Lung (tissue), 12 donors: Measurements from ENCODE around the gene SMAD1. TPM values are rescaled to one million over a fixed set of nuclear protein-coding genes. Genes with fewer than 3 reads are reported as not detected.

ENCODE experiments used
- ATAC-seq: fragments of 200-7000 bp; cut with Tn5 transposase; one replicate; pipeline ENCODE4 v1.9.1; 2020; ENCODE audit warnings: moderate number of reproducible peaks; ENCODE audit not compliant: insufficient read depth, low FRiP score
- DNase-seq, 3 donors: peaks; one replicate each; pipeline ENCODE4 v3.0.0-alpha.2; 2013 to 2017
- H3K27ac ChIP-seq, 2 donors: one replicate each; pipeline ENCODE4 v1.5.1; 2013; ENCODE audit warnings: mild to moderate bottlenecking in 2 of 2, moderate library complexity in 2 of 2, control low read depth in 1 of 2, inconsistent platforms in 1 of 2, low read depth in 1 of 2, low read length in 1 of 2
- H3K27me3 ChIP-seq, 3 donors: one replicate each; pipeline ENCODE4 v1.5.1; 2013; ENCODE audit warnings: low read length in 2 of 3; ENCODE audit not compliant: control insufficient read depth in 3 of 3, insufficient read depth in 3 of 3
- H3K36me3 ChIP-seq, 4 donors: one replicate each; pipeline ENCODE4 v1.5.1; 2013; ENCODE audit warnings: low read length in 4 of 4, mild to moderate bottlenecking in 1 of 4, moderate library complexity in 1 of 4; ENCODE audit not compliant: control insufficient read depth in 4 of 4, insufficient read depth in 4 of 4
- H3K4me1 ChIP-seq, 5 donors: one replicate each; pipeline ENCODE4 v1.5.1; 2013; ENCODE audit warnings: low read length in 5 of 5, mild to moderate bottlenecking in 2 of 5, moderate library complexity in 1 of 5; ENCODE audit not compliant: control insufficient read depth in 5 of 5, insufficient read depth in 5 of 5
- H3K4me3 ChIP-seq: one replicate; pipeline ENCODE4 v1.5.1; 2013; ENCODE audit warnings: mild to moderate bottlenecking, control low read depth, moderate library complexity
- H3K9ac ChIP-seq, 2 donors: one replicate each; pipeline ENCODE4 v1.5.1; 2013; ENCODE audit warnings: low read length in 2 of 2, control low read depth in 1 of 2; ENCODE audit not compliant: insufficient read depth in 1 of 2
- H3K9me3 ChIP-seq, 4 donors: one replicate each; pipeline ENCODE4 v1.5.1; 2013; ENCODE audit warnings: low read length in 3 of 4, mild to moderate bottlenecking in 1 of 4, moderate library complexity in 1 of 4; ENCODE audit not compliant: control insufficient read depth in 4 of 4, insufficient read depth in 3 of 4
- WGBS, 2 donors: extraction: QIAGEN DNeasy Blood & Tissue Kit; methylation state at CpG; one replicate each; pipeline ENCODE4 v1.1.7; 2013; 5-methylcytosine and 5-hydroxymethylcytosine counted together
- polyA plus RNA-seq, 2 donors: library from polyadenylated mRNA; stranded (reverse); fragments of 200-250 nt; gene quantifications; one replicate each; pipeline ENCODE4 v1.2.1, GENCODE V29; 2013
- total RNA-seq, 2 donors: library from RNA; depleted of rRNA in 1 of 2; stranded (reverse); fragments of >200 nt in 1 of 2; gene quantifications; one replicate each; pipeline ENCODE4 v1.2.1, GENCODE V29; 2014 to 2021
- TF ChIP-seq, protein P1 (sequence below): IDR thresholded peaks from 2 replicates; pipeline ENCODE4 v1.5.1; 2012; ENCODE audit warnings: mild to moderate bottlenecking; ENCODE audit errors: control extremely low read depth, extremely low read depth
- donor health status: control.
- donor health status: control.
- donor health status: Bipolar disorder and iron deficiency.
- donor health status: healthy.
- donor health status: DM: yes; HTN: yes; CAD: no.

The SMAD1 gene
- total and polyA plus RNA-seq, 4 donors = 3.7 to 50.3 (median 19.9) TPM

GRCh38 chr4:145521282-145521681, 39.6 kb downstream of the SMAD1 start:
- 86 to 96% methylated on average over 2 of the region's 2 CpGs for WGBS, 2 donors
- Histone ChIP-seq H3K27ac (no peak overlapping the region), H3K36me3 (peaks cover 0 to 2% (median 0%) of the 10 kb centered on the region in 4 donors), H3K4me3 (no peak overlapping the region), H3K4me1 (peaks cover 0 to 23% (median 6%) of the 10 kb centered on the region in 5 donors), H3K27me3 (no peaks in the 10 kb centered on the region), H3K9ac (no peak overlapping the region), H3K9me3 (no peaks in the 10 kb centered on the region)
- TF ChIP-seq, protein P1, sequence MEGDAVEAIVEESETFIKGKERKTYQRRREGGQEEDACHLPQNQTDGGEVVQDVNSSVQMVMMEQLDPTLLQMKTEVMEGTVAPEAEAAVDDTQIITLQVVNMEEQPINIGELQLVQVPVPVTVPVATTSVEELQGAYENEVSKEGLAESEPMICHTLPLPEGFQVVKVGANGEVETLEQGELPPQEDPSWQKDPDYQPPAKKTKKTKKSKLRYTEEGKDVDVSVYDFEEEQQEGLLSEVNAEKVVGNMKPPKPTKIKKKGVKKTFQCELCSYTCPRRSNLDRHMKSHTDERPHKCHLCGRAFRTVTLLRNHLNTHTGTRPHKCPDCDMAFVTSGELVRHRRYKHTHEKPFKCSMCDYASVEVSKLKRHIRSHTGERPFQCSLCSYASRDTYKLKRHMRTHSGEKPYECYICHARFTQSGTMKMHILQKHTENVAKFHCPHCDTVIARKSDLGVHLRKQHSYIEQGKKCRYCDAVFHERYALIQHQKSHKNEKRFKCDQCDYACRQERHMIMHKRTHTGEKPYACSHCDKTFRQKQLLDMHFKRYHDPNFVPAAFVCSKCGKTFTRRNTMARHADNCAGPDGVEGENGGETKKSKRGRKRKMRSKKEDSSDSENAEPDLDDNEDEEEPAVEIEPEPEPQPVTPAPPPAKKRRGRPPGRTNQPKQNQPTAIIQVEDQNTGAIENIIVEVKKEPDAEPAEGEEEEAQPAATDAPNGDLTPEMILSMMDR = no peak
- no peak for ATAC-seq
- no peak for DNase-seq

DNA sequence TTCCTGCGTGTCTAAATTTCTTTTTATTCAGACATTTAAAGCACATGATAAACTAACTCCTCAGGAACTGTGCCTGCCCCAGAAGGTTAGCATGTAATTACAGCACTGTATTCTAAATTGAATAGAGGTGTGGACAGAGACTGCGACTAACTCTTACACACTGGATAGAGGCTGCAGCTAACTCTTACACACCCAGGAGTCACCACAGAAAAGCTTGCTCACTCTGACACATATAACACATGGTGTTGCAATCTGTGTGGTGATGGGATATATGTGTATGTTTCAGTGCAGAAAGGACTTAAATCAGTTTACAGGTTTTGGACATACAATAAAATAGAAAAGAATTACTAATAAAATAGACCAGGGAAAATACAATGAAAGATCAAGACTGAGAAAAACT, 41.5 kb downstream of the SMAD1 start:
- Histone ChIP-seq H3K9me3 (no peaks in the 10 kb centered on the region), H3K4me1 (peaks cover 0 to 19% (median 6%) of the 10 kb centered on the region in 5 donors), H3K9ac (no peak overlapping the region), H3K27ac (no peak overlapping the region), H3K4me3 (no peak overlapping the region), H3K27me3 (no peaks in the 10 kb centered on the region), H3K36me3 (peaks cover 0 to 2% (median under 1%) of the 10 kb centered on the region in 4 donors)
- no peak for DNase-seq
- ATAC-seq = no peak
- TF ChIP-seq, protein P1 = no peak
- WGBS, 2 donors = 92 to 98% methylated on average over 2 of the region's 2 CpGs

DNA sequence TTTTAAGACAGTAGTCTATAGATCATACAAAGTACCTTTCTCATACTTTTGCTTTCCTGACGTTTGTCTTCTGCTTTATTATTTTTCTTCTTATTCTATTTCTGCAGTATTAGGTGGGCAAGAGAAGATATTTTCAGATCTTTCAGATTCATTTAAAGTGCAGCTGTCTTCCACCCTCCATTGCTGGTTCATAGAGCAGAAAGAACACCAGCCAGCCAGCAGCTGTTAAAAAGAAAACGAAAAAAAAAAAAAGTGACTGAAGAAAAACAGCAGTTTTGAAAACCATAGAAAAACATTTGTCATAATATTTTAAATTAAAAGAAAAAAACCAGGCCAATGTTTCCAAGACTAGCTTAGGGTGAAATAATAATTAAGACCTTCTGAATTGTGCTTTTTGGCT, 42.9 kb downstream of the SMAD1 start:
- no peak for DNase-seq

More for the DNA sequence above, 42.9 kb downstream of the SMAD1 start:
- Histone ChIP-seq H3K27me3 (no peaks in the 10 kb centered on the region), H3K27ac (no peak overlapping the region), H3K9ac (no peak overlapping the region), H3K36me3 (peaks cover 0 to 2% (median under 1%) of the 10 kb centered on the region in 4 donors), H3K9me3 (no peaks in the 10 kb centered on the region), H3K4me3 (no peak overlapping the region), H3K4me1 (peaks cover 0 to 23% (median 6%) of the 10 kb centered on the region in 5 donors)
- no peak for ATAC-seq
- 59 to 66% methylated on average over 2 of the region's 2 CpGs for WGBS, 2 donors
- TF ChIP-seq, protein P1 = no peak
